Brain microvascular endothelial cell (primary cell): Measurements from ENCODE around the gene KDM1A.

Source experiments
- DNase-seq: peaks from one replicate; pipeline ENCODE4 v3.0.0-alpha.2; 2020
- H3K27ac ChIP-seq: fragments of 250-450 bp; sonication (Bioruptor Pico); 2 replicates; pipeline ENCODE4 v1.5.1; 2020; ENCODE audit warnings: mild to moderate bottlenecking, moderate library complexity
- H3K27me3 ChIP-seq: fragments of 250-450 bp; sonication (Bioruptor Pico); replicated peaks from 2 replicates; pipeline ENCODE4 v1.5.1; 2020; ENCODE audit warnings: mild to moderate bottlenecking
- H3K36me3 ChIP-seq: fragments of 250-450 bp; sonication (Bioruptor Pico); replicated peaks from 2 replicates; pipeline ENCODE4 v1.5.1; 2020; ENCODE audit warnings: mild to moderate bottlenecking
- H3K4me3 ChIP-seq: 2 replicates; pipeline ENCODE4 v1.5.1; 2011; ENCODE audit warnings: low read depth, mild to moderate bottlenecking, control low read depth, low read length, moderate library complexity
- in situ Hi-C: cut with HindIII; loops from 2 replicates; pipeline ENCODE4 v1.10.0; 2017; ENCODE audit warnings: low sequenced_read_pairs, low pct_ligation_motif_present
- TF ChIP-seq, protein P1 (sequence below): IDR thresholded peaks from 2 replicates; pipeline ENCODE4 v1.5.1; 2011; ENCODE audit warnings: low read depth, mild to moderate bottlenecking, moderate library complexity, low read length, control low read depth, inconsistent platforms; ENCODE audit errors: missing control alignments

KDM1A gene

DNA sequence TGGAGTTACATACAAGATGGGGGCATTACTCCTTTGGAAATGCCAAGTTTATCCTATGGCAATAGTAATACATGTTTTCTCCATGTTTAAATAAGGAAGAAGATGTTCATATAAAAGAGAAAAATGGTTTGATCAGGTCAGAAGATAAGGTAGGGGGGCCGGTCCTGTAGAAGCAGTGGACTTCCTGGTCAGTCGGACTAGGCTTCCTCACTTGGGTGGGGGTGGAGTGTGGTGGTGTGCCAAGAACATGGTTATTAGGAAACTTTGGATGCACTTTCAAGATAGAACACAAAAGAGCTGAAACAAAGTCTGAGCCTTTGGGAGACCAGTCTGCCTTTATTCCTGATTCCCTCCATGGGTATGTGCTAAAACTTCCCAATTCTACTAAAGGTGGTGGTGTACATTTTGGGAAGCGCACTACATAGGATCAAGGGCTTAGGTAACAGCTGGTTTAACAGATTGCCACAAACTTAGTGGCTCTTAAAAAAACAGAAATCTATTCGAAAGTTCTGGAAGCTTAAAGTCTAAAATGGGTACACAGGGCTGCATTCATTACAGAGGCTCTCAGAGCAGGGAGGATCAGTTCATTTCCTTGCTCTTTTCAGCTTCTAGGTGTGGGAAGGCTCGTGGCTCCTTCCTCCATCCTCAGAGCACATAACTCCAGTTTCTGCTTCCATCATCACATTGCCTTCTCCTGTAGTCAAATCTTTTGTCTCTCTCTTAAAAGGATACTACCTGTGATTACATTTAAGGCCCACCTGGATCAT, 64.6 kb downstream of the KDM1A start:
- H3K27ac ChIP-seq, result no peak overlapping the region
- in situ Hi-C loops, result loop anchor here (25.0 kb wide), 1 partner anchor 203 kb away; no protein-coding TSS in a partner anchor
- DNase-seq, result no peak
- H3K27me3 ChIP-seq, result no peaks in the 10 kb centered on the region
- TF ChIP-seq, protein P1, sequence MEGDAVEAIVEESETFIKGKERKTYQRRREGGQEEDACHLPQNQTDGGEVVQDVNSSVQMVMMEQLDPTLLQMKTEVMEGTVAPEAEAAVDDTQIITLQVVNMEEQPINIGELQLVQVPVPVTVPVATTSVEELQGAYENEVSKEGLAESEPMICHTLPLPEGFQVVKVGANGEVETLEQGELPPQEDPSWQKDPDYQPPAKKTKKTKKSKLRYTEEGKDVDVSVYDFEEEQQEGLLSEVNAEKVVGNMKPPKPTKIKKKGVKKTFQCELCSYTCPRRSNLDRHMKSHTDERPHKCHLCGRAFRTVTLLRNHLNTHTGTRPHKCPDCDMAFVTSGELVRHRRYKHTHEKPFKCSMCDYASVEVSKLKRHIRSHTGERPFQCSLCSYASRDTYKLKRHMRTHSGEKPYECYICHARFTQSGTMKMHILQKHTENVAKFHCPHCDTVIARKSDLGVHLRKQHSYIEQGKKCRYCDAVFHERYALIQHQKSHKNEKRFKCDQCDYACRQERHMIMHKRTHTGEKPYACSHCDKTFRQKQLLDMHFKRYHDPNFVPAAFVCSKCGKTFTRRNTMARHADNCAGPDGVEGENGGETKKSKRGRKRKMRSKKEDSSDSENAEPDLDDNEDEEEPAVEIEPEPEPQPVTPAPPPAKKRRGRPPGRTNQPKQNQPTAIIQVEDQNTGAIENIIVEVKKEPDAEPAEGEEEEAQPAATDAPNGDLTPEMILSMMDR, result no peak
- H3K4me3 ChIP-seq, result no peak overlapping the region
- H3K36me3 ChIP-seq, result peaks cover 87% of the 10 kb centered on the region

DNA sequence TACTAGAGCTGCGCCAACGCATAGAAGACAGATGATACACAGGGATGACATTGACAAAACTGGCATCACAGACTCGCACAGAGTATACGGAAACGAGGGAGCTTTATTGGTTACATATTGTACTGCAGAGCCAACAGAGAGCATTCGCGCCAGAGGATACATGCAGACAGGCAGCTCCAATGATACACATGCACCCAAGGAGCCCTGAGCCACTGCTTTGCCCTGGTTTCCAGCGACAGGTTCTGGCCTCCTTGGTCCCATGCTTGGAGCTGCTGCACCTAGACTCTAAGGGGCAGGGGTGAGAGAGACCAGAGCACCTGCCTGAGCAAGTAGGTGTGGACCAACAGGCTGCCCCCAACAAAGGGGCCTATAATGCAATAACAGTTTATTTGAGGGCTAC, 65.6 kb downstream of the KDM1A start:
- no peak overlapping the region for H3K27ac ChIP-seq
- no peak overlapping the region for H3K4me3 ChIP-seq
- DNase-seq, result no peak
- peaks cover 85% of the 10 kb centered on the region for H3K36me3 ChIP-seq
- in situ Hi-C loops, result loop anchor here (25.0 kb wide), 1 partner anchor 202 kb away; no protein-coding TSS in a partner anchor
- TF ChIP-seq, protein P1, result no peak
- no peaks in the 10 kb centered on the region for H3K27me3 ChIP-seq

DNA sequence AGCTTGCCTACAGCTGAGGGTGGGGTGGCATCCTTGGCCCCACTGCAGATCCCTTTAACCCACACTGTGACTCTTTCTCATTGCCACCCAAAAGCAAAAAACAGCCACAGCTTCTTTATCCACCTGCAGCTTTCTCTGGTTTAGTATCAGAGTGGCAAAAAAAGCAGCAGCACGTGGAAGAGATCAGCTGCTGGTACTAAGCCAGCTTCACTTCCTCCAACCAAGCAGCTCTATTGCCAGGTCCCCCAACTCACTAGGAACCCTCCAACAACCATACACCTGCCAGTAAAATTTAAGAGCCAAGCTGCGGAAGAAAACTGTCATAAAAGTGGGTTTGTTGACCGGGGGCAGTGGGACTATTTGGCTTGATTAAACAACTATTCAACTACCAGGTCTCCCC, 66.4 kb downstream of the KDM1A start:
- Histone ChIP-seq H3K36me3 (peaks cover 85% of the 10 kb centered on the region), H3K27ac (no peak overlapping the region), H3K4me3 (no peak overlapping the region), H3K27me3 (no peaks in the 10 kb centered on the region)
- DNase-seq, result no peak
- TF ChIP-seq, protein P1, result no peak
- in situ Hi-C loops, result loop anchor here (25.0 kb wide), 1 partner anchor 202 kb away; no protein-coding TSS in a partner anchor

DNA sequence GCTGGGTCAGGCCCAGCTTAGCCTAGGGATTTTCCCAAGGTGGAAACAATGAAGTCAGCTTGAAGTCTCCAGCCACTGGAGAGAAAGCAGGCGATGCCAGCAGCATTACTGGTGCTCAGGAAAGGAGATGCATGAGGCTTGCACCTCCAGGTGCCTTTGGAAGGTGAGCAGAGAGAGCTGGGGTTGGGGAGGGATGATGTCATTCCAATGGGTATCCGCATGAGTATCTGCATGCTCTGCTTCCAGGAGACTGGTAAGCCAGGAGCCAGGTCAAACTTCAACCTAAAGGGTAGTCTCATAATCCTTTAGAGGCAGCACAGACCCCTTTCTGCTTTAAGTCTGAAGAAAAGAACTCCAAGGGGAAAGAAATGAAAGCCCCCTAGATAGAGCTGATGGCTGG, 68.8 kb downstream of the KDM1A start:
- no peak for DNase-seq
- H3K4me3 ChIP-seq, result no peak overlapping the region
- in situ Hi-C loops, result loop anchor here (25.0 kb wide), 1 partner anchor 199 kb away; no protein-coding TSS in a partner anchor
- H3K36me3 ChIP-seq, result peaks cover 89% of the 10 kb centered on the region
- TF ChIP-seq, protein P1, result no peak
- H3K27me3 ChIP-seq, result no peaks in the 10 kb centered on the region
- no peak overlapping the region for H3K27ac ChIP-seq

DNA sequence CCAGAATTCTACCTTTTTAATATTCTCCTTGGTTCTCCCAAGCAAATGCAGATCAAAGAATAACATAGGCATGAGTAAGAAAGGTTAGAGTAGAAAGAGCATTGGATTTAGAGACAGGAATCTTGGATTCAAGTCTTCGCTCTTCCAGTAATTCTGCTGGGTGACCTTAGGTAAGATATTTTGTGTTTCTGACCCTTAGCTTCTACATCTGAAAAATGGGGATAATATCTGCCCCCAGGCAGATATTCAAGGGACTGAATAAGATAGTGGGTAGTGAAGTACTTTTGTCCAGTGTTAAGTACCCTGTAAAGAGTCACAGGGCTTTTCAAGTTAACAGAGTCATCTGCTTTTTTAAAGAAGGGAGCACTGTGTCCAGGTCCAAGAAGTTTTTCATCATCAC, 70.8 kb downstream of the KDM1A start:
- TF ChIP-seq, protein P1, result no peak
- DNase-seq, result no peak
- no peaks in the 10 kb centered on the region for H3K27me3 ChIP-seq
- H3K27ac ChIP-seq, result no peak overlapping the region
- in situ Hi-C loops, result loop anchor here (10.0 to 25.0 kb wide), 2 partner anchors 95 to 197 kb away; no protein-coding TSS in a partner anchor
- peaks cover 86% of the 10 kb centered on the region for H3K36me3 ChIP-seq
- H3K4me3 ChIP-seq, result no peak overlapping the region
